ENCODE results near the gene RAB3GAP2. TPM values are rescaled to one million over a fixed set of nuclear protein-coding genes. Genes with fewer than 3 reads are reported as not detected.

The RAB3GAP2 gene
- total RNA-seq, 1 experiment from 2014 or later: 64.3 TPM

DNA sequence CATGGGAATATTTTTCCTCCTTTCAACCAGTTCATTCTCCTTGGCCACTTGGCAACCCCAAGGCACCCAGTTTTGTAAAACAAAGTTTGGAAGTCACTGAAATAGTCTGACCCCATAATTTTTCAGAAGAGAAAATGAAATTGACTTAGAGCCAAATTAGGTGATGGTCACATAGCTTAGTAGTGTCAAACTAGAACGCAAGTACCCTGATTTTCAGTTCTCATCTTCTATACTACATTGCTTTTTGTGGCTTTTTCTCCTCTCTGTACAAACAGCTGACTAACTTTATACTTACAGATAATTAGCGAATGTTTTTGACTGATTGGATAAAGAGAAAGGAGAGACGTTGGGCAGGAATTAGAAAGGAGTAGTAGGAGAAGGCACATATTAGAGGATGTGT, 145.2 kb downstream of the RAB3GAP2 start (continued):
- TF ChIP-seq, protein P1, sequence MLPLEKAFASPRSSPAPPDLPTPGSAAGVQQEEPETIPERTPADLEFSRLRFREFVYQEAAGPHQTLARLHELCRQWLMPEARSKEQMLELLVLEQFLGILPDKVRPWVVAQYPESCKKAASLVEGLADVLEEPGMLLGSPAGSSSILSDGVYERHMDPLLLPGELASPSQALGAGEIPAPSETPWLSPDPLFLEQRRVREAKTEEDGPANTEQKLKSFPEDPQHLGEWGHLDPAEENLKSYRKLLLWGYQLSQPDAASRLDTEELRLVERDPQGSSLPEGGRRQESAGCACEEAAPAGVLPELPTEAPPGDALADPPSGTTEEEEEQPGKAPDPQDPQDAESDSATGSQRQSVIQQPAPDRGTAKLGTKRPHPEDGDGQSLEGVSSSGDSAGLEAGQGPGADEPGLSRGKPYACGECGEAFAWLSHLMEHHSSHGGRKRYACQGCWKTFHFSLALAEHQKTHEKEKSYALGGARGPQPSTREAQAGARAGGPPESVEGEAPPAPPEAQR (CRISPR knock-in tag; IDR thresholded peaks at IDR 0.05): no peak
- no peak for TF ChIP-seq JUN (CRISPR knock-in tag; IDR thresholded peaks at IDR 0.05)

DNA sequence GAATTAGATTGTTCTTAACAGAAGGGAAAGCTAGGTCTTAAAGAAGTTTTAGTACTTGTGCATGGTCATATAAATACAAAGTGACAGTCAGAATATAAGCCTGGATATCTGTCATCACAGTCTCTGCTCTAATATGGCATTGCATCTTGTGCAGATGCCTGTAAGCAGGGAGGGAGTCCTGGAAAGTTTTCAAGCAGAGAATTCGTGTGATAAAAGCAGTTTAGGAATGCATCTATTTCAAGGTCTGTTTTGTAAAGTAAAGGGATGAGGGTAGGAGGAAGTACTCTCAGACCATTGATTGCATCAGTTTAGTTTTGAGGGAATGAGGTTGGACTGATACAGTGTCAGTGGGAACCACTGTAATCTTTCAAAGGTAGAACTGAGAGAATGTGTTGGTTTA, 147.7 kb downstream of the RAB3GAP2 start:
- POLR2A ChIA-PET: no interaction called here
- TF ChIP-seq JUN (CRISPR knock-in tag; IDR thresholded peaks at IDR 0.05): no peak
- TF ChIP-seq, protein P2, sequence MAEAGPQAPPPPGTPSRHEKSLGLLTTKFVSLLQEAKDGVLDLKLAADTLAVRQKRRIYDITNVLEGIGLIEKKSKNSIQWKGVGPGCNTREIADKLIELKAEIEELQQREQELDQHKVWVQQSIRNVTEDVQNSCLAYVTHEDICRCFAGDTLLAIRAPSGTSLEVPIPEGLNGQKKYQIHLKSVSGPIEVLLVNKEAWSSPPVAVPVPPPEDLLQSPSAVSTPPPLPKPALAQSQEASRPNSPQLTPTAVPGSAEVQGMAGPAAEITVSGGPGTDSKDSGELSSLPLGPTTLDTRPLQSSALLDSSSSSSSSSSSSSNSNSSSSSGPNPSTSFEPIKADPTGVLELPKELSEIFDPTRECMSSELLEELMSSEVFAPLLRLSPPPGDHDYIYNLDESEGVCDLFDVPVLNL (CRISPR knock-in tag; IDR thresholded peaks at IDR 0.05; ENCODE audit: borderline replicate concordance, low read depth): no peak
- H3K4me1 Mint-ChIP-seq: 0 out of 2 replicates have a peak, but pooled peaks cover 5% of the 10 kb centered on the region
- no peak overlapping the region for H3K4me3 Mint-ChIP-seq
- peak overlapping the region; percentile 29; the same call in 1 of the 2 replicates for H3K27ac Mint-ChIP-seq
- H3K36me3 Mint-ChIP-seq: peaks cover 22% of the 10 kb centered on the region
- no peak for DNase-seq (ENCODE audit: low spot score)
- CTCF ChIA-PET: interaction anchor here (0.6 to 3.4 kb wide), 12 partner anchors 10 to 134 kb away, joined by 3 to 29 read pairs (median 3); partner anchors contain the start of gene BPNT1
- peaks cover 3% of the 10 kb centered on the region for H3K9me3 Mint-ChIP-seq
- no peaks in the 10 kb centered on the region for H3K27me3 Mint-ChIP-seq (ENCODE audit: low read depth)
- ATAC-seq: no peak

DNA sequence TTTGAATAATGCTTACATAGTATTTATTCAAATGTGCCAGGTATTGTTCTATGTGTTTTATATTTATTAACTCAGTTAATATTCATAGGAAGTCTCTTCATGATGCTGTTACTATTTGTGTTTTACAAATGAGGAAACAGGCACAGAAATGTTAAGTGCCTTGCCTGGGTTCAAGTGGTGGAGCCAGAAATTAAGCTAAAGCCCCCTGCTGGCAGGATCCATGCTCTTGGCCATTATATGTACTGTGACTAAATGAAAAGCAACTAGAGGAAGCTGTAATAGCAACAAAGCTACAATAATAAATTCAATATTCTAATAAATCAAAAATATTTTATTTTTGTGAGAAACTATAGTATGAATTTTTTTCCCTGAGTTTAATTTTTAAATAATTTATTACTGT, 148.4 kb downstream of the RAB3GAP2 start:
- TF ChIP-seq ZNF219 (CRISPR knock-in tag; IDR thresholded peaks at IDR 0.05; ENCODE audit: borderline replicate concordance): no peak
- TF ChIP-seq ZNF396 (CRISPR knock-in tag; IDR thresholded peaks at IDR 0.05; ENCODE audit: borderline replicate concordance): no peak
- no peak for TF ChIP-seq SMAD4 (CRISPR knock-in tag; IDR thresholded peaks at IDR 0.05)
- H3K4me1 Mint-ChIP-seq: 0 out of 2 replicates have a peak, but pooled peaks cover 5% of the 10 kb centered on the region
- H3K27ac Mint-ChIP-seq: no peak overlapping the region
- DNase-seq (ENCODE audit: low spot score) (peak; percentile 26), ATAC-seq (no peak)
- H3K9me3 Mint-ChIP-seq: no peaks in the 10 kb centered on the region
- ChIA-PET POLR2A (no interaction called here), CTCF (interaction anchor here (0.5 to 3.4 kb wide), 14 partner anchors 9 to 157 kb away, joined by 3 to 29 read pairs (median 3); partner anchors contain the start of gene BPNT1)
- H3K27me3 Mint-ChIP-seq (ENCODE audit: low read depth): no peaks in the 10 kb centered on the region
- H3K4me3 Mint-ChIP-seq: no peak overlapping the region
- H3K36me3 Mint-ChIP-seq: peaks cover 17% of the 10 kb centered on the region

DNA sequence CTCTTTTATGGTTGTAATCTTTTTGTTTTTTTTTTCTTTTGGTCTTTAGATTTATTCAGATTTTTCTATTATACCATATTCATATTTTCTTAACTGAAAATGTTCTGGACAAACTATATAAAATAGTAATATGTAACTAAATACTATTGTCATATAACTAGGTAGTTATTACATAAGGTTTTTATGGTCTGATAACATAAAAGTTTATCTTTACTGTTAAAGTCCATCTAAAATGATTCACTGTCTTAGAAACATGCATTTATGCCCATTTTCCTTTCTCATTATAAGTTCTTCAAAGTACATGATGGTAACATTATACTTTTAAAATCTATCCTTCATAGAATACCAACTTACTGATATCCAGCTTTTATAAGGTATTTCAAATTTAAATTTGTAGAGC, 149.2 kb downstream of the RAB3GAP2 start:
- H3K27me3 Mint-ChIP-seq (ENCODE audit: low read depth): no peaks in the 10 kb centered on the region
- no peak for ATAC-seq
- H3K9me3 Mint-ChIP-seq: no peaks in the 10 kb centered on the region
- DNase-seq (ENCODE audit: low spot score): no peak
- peaks cover 11% of the 10 kb centered on the region for H3K36me3 Mint-ChIP-seq
- CTCF ChIA-PET: interaction anchor here (0.8 to 3.4 kb wide), 4 partner anchors 10 to 132 kb away, joined by 3 to 29 read pairs (median 8); no protein-coding TSS in a partner anchor
- POLR2A ChIA-PET: no interaction called here
- 0 out of 2 replicates have a peak, but pooled peaks cover 5% of the 10 kb centered on the region for H3K4me1 Mint-ChIP-seq
- H3K27ac Mint-ChIP-seq: no peak overlapping the region
- H3K4me3 Mint-ChIP-seq: no peak overlapping the region
- TF ChIP-seq IRF2 (CRISPR knock-in tag; IDR thresholded peaks at IDR 0.05; ENCODE audit: borderline replicate concordance, low read depth) (no peak), RORB (CRISPR knock-in tag; IDR thresholded peaks at IDR 0.05) (no peak), ZBTB21 (CRISPR knock-in tag; IDR thresholded peaks at IDR 0.05; ENCODE audit: borderline replicate concordance) (no peak), SMAD3 (CRISPR knock-in tag; IDR thresholded peaks at IDR 0.05; ENCODE audit: borderline replicate concordance) (no peak), FOXK1 (CRISPR knock-in tag; IDR thresholded peaks at IDR 0.05) (no peak), ZNF138 (CRISPR knock-in tag; conservative IDR thresholded peaks at IDR 0.05) (no peak), CBFB (CRISPR knock-in tag; IDR thresholded peaks at IDR 0.05; ENCODE audit: low read depth) (no peak), NFE2L1 (CRISPR knock-in tag; IDR thresholded peaks at IDR 0.05) (no peak), NR3C1 (CRISPR knock-in tag; conservative IDR thresholded peaks at IDR 0.05; ENCODE audit: low read depth) (no peak), ESRRA (CRISPR knock-in tag; IDR thresholded peaks at IDR 0.05; ENCODE audit: borderline replicate concordance) (no peak)
- TF ChIP-seq, protein P3, sequence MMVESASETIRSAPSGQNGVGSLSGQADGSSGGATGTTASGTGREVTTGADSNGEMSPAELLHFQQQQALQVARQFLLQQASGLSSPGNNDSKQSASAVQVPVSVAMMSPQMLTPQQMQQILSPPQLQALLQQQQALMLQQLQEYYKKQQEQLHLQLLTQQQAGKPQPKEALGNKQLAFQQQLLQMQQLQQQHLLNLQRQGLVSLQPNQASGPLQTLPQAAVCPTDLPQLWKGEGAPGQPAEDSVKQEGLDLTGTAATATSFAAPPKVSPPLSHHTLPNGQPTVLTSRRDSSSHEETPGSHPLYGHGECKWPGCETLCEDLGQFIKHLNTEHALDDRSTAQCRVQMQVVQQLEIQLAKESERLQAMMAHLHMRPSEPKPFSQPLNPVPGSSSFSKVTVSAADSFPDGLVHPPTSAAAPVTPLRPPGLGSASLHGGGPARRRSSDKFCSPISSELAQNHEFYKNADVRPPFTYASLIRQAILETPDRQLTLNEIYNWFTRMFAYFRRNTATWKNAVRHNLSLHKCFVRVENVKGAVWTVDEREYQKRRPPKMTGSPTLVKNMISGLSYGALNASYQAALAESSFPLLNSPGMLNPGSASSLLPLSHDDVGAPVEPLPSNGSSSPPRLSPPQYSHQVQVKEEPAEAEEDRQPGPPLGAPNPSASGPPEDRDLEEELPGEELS (CRISPR knock-in tag; IDR thresholded peaks at IDR 0.05): no peak
- TF ChIP-seq, protein P4, sequence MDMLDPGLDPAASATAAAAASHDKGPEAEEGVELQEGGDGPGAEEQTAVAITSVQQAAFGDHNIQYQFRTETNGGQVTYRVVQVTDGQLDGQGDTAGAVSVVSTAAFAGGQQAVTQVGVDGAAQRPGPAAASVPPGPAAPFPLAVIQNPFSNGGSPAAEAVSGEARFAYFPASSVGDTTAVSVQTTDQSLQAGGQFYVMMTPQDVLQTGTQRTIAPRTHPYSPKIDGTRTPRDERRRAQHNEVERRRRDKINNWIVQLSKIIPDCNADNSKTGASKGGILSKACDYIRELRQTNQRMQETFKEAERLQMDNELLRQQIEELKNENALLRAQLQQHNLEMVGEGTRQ (CRISPR knock-in tag; IDR thresholded peaks at IDR 0.05): no peak
- TF ChIP-seq, protein P5, sequence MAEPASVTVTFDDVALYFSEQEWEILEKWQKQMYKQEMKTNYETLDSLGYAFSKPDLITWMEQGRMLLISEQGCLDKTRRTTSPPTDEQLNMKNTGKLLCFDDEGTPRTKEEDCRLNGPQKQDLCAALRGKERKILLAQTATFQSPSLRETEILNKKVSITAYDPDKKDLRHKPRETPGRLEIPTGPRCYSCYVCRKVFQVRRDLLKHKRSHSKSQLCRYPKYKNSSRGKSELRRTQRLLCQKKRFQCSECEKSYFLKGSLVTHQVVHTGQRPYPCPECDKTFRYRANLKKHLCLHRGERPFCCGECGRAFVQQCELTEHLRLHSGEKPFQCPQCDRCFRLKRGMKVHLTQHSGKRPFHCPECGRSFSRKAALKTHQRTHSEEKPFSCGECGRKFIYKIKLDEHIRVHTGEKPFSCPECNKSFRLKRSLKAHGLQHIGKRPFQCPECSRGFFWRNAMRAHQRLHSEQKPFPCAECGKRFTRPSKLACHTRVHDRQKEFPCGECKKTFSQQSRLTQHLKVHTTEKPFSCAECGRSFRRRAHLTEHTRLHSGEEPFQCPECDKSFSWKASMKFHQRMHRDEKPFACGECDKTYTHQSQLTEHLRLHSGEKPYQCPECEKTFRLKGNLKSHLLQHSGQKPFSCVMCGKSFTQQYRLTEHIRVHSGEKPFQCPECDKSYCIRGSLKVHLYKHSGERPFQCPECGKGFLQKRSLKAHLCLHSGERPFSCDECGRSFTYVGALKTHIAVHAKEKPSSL (CRISPR knock-in tag; conservative IDR thresholded peaks at IDR 0.05): no peak
- TF ChIP-seq, protein P6, sequence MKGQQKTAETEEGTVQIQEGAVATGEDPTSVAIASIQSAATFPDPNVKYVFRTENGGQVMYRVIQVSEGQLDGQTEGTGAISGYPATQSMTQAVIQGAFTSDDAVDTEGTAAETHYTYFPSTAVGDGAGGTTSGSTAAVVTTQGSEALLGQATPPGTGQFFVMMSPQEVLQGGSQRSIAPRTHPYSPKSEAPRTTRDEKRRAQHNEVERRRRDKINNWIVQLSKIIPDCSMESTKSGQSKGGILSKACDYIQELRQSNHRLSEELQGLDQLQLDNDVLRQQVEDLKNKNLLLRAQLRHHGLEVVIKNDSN (CRISPR knock-in tag; IDR thresholded peaks at IDR 0.05): no peak
